Lung (tissue), 16 donors: ENCODE results near the gene OR4S1. TPM values are rescaled to one million over a fixed set of nuclear protein-coding genes. Genes with fewer than 3 reads are reported as not detected.

Experiments used
- ATAC-seq: fragments of 200-7000 bp; cut with Tn5 transposase; one replicate; pipeline ENCODE4 v1.9.1; 2020; ENCODE audit warnings: moderate number of reproducible peaks; ENCODE audit not compliant: insufficient read depth, low FRiP score
- DNase-seq, 3 donors: peaks; one replicate each; pipeline ENCODE4 v3.0.0-alpha.2; 2013 to 2017
- H3K27ac ChIP-seq, 2 donors: one replicate each; pipeline ENCODE4 v1.5.1; 2013; ENCODE audit warnings: mild to moderate bottlenecking in 2 of 2, moderate library complexity in 2 of 2, control low read depth in 1 of 2, inconsistent platforms in 1 of 2, low read depth in 1 of 2, low read length in 1 of 2
- H3K27me3 ChIP-seq, 3 donors: one replicate each; pipeline ENCODE4 v1.5.1; 2013; ENCODE audit warnings: low read length in 2 of 3; ENCODE audit not compliant: control insufficient read depth in 3 of 3, insufficient read depth in 3 of 3
- H3K36me3 ChIP-seq, 4 donors: one replicate each; pipeline ENCODE4 v1.5.1; 2013; ENCODE audit warnings: low read length in 4 of 4, mild to moderate bottlenecking in 1 of 4, moderate library complexity in 1 of 4; ENCODE audit not compliant: control insufficient read depth in 4 of 4, insufficient read depth in 4 of 4
- H3K4me1 ChIP-seq, 5 donors: one replicate each; pipeline ENCODE4 v1.5.1; 2013; ENCODE audit warnings: low read length in 5 of 5, mild to moderate bottlenecking in 2 of 5, moderate library complexity in 1 of 5; ENCODE audit not compliant: control insufficient read depth in 5 of 5, insufficient read depth in 5 of 5
- H3K4me3 ChIP-seq: one replicate; pipeline ENCODE4 v1.5.1; 2013; ENCODE audit warnings: mild to moderate bottlenecking, control low read depth, moderate library complexity
- H3K9ac ChIP-seq, 2 donors: one replicate each; pipeline ENCODE4 v1.5.1; 2013; ENCODE audit warnings: low read length in 2 of 2, control low read depth in 1 of 2; ENCODE audit not compliant: insufficient read depth in 1 of 2
- H3K9me3 ChIP-seq, 4 donors: one replicate each; pipeline ENCODE4 v1.5.1; 2013; ENCODE audit warnings: low read length in 3 of 4, mild to moderate bottlenecking in 1 of 4, moderate library complexity in 1 of 4; ENCODE audit not compliant: control insufficient read depth in 4 of 4, insufficient read depth in 3 of 4
- WGBS, 2 donors: extraction: QIAGEN DNeasy Blood & Tissue Kit; methylation state at CpG; one replicate each; pipeline ENCODE4 v1.1.7; 2013; 5-methylcytosine and 5-hydroxymethylcytosine counted together
- long read RNA-seq, 5 donors: transcript quantifications; one replicate each; lab custom pipeline, GENCODE V29; 2026
- polyA plus RNA-seq, 2 donors: library from polyadenylated mRNA; stranded (reverse); fragments of 200-250 nt; gene quantifications; one replicate each; pipeline ENCODE4 v1.2.1, GENCODE V29; 2013
- total RNA-seq, 2 donors: library from RNA; depleted of rRNA in 1 of 2; stranded (reverse); fragments of >200 nt in 1 of 2; gene quantifications; one replicate each; pipeline ENCODE4 v1.2.1, GENCODE V29; 2014 to 2021
- TF ChIP-seq, protein P1 (sequence below): IDR thresholded peaks from 2 replicates; pipeline ENCODE4 v1.5.1; 2012; ENCODE audit warnings: mild to moderate bottlenecking; ENCODE audit errors: control extremely low read depth, extremely low read depth
- donor health status: control.
- donor health status: control.
- donor health status: Bipolar disorder and iron deficiency.
- donor health status: healthy.
- donor health status: DM: yes; HTN: yes; CAD: no.

Gene OR4S1, protein sequence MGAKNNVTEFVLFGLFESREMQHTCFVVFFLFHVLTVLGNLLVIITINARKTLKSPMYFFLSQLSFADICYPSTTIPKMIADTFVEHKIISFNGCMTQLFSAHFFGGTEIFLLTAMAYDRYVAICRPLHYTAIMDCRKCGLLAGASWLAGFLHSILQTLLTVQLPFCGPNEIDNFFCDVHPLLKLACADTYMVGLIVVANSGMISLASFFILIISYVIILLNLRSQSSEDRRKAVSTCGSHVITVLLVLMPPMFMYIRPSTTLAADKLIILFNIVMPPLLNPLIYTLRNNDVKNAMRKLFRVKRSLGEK
- total RNA-seq = not detected
- polyA plus RNA-seq = not detected
- long read RNA-seq, donor 1 = 0 reads
- long read RNA-seq, donor 2 = 0 reads
- long read RNA-seq, donor 3 = 0 reads
- long read RNA-seq, donor 4 = 0 reads
- long read RNA-seq, donor 5 = 0 reads

DNA sequence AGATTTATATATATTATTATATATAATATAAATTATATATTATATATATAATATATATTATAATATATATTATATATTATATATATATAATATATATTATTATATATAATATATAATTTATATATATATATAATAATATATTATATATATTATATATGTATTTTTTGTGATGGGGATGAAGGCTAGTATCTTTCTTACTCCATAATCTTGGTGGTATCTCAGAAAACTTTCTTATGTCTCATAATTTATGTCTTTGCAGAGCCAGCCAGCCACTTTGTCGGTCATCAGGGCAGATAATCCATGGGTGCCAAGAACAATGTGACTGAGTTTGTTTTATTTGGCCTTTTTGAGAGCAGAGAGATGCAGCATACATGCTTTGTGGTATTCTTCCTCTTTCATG is at the start of gene OR4S1:
Gene OR4S1 (plus strand): TSS at position 301 of the 400 bp plus-strand sequence. CDS start 0 bp downstream, at position 301.
- Histone ChIP-seq H3K27me3 (no peaks in the 10 kb centered on the region), H3K27ac (no peak within 1 kb of the TSS), H3K9me3 (peaks cover 0 to 9% (median 0%) of the 10 kb centered on the region in 4 donors), H3K4me1 (no peaks in the 10 kb centered on the region), H3K9ac (no peak within 1 kb of the TSS), H3K4me3 (no peak within 1 kb of the TSS), H3K36me3 (no peaks in the 10 kb centered on the region)
- TF ChIP-seq, protein P1, sequence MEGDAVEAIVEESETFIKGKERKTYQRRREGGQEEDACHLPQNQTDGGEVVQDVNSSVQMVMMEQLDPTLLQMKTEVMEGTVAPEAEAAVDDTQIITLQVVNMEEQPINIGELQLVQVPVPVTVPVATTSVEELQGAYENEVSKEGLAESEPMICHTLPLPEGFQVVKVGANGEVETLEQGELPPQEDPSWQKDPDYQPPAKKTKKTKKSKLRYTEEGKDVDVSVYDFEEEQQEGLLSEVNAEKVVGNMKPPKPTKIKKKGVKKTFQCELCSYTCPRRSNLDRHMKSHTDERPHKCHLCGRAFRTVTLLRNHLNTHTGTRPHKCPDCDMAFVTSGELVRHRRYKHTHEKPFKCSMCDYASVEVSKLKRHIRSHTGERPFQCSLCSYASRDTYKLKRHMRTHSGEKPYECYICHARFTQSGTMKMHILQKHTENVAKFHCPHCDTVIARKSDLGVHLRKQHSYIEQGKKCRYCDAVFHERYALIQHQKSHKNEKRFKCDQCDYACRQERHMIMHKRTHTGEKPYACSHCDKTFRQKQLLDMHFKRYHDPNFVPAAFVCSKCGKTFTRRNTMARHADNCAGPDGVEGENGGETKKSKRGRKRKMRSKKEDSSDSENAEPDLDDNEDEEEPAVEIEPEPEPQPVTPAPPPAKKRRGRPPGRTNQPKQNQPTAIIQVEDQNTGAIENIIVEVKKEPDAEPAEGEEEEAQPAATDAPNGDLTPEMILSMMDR = no peak
- DNase-seq (no peak), ATAC-seq (no peak)
- WGBS, 2 donors = 65 to 82% methylated on average over 1 of the region's 1 CpG

- H3K9me3 ChIP-seq = no peaks in the 10 kb centered on the region
- TF ChIP-seq, protein P1 = no peak
- no peaks in the 10 kb centered on the region for H3K27me3 ChIP-seq
- H3K4me3 ChIP-seq = no peak overlapping the region
- 85 to 86% methylated on average over 2 of the region's 2 CpGs for WGBS, 2 donors
- DNase-seq = no peak
- no peak for ATAC-seq
- peaks cover 0 to 3% (median 0%) of the 10 kb centered on the region in 5 donors for H3K4me1 ChIP-seq
- no peak overlapping the region for H3K27ac ChIP-seq
- H3K36me3 ChIP-seq = no peaks in the 10 kb centered on the region
- H3K9ac ChIP-seq = no peak overlapping the region
Observed at GRCh38 chr11:48261600-48261999, 44.4 kb upstream of the OR4S1 start.

DNA sequence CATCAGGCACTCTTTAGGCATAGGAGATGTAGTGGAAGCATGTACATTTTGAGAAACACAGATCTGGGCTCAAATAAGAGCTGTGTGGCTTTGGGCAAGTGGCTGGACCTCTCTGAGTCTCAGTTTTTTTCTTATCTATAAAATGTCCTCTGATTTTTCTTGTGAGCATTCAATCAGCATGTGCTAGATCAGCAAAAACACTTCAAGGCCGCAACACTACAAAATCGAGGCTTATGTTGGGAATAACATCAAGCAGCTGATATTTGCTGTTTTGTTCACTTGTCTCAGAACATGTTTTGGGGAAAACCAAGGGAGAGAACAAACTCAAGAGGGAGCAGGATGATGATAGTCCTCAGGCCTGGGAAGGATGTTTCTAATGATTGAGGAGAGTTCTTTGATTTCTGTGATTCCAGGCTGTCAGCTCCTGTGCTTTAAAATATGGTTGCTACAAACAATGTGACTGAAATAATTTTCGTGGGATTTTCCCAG is 42.6 kb upstream of the OR4S1 start, which contains the start of gene OR4X1:
Gene OR4X1 (plus strand): TSS at position 439 of the 489 bp plus-strand sequence. CDS start 0 bp downstream, at position 439.
- Histone ChIP-seq H3K4me3 (no peak within 1 kb of the TSS), H3K27me3 (no peaks in the 10 kb centered on the region), H3K27ac (no peak within 1 kb of the TSS), H3K9ac (no peak within 1 kb of the TSS), H3K9me3 (no peaks in the 10 kb centered on the region), H3K4me1 (no peaks in the 10 kb centered on the region), H3K36me3 (no peaks in the 10 kb centered on the region)
- ATAC-seq (no peak), DNase-seq (no peak)
- WGBS, 2 donors = 35 to 36% methylated on average over 3 of the region's 3 CpGs
- TF ChIP-seq, protein P1 = no peak
